ENCODE measurements around the gene ETV3. TPM values are rescaled to one million over a fixed set of nuclear protein-coding genes. Genes with fewer than 3 reads are reported as not detected.
A peak's percentile ranks its signal among the peaks of the same experiment; 100 is the strongest.

ETV3 gene
- total and polyA plus RNA-seq, 2 of the 4 experiments (the other 2 are of a cell fraction), result 6.4 to 14.7 TPM

- ATAC-seq (ENCODE audit: low read depth) (no peak), DNase-seq (no peak)
- ChIA-PET POLR2A (ENCODE audit: unreplicated experiment) (no interaction called here), CTCF (interaction anchor here (0.9 to 1.0 kb wide), 2 partner anchors 13 to 52 kb away, joined by 3 read pairs; no protein-coding TSS in a partner anchor)
- Histone ChIP-seq H2AK9ac (replicated peaks; ENCODE audit: low read depth, low read length, poor library complexity) (no peak overlapping the region), H3K4me2 (ENCODE audit: low read depth, low read length) (no peak overlapping the region), H3K56ac (ENCODE audit: extremely low read depth, insufficient read depth, low read length) (no peak overlapping the region), H3K23ac (ENCODE audit: low read depth, low read length) (no peak overlapping the region), H3K27ac (ENCODE audit: insufficient read depth, low read length) (no peak overlapping the region), H3K14ac (replicated peaks; ENCODE audit: low read depth, low read length) (no peak overlapping the region), H4K20me1 (ENCODE audit: insufficient read depth, low read length) (peaks cover 7% of the 10 kb centered on the region), H2BK5ac (ENCODE audit: low read depth, low read length, poor library complexity, severe bottlenecking) (no peak overlapping the region), H3K27me3 (ENCODE audit: control insufficient read depth, insufficient read depth, low read length) (no peaks in the 10 kb centered on the region), H3K18ac (ENCODE audit: low read depth, low read length) (no peak overlapping the region), H3K36me3 (ENCODE audit: control insufficient read depth, insufficient read depth, low read length) (no peaks in the 10 kb centered on the region), H3K4ac (ENCODE audit: low read depth, low read length) (no peak overlapping the region), H2AK5ac (ENCODE audit: low read depth, low read length) (no peak overlapping the region), H3K79me1 (ENCODE audit: low read depth in 1 of 2, low read length in 2 of 2) (peaks cover 0 to 8% of the 10 kb centered on the region in 2 experiments; a peak in 2 of 4 replicates), H2BK15ac (ENCODE audit: low read depth, low read length) (no peak overlapping the region), H4K91ac (ENCODE audit: insufficient read depth, low read depth, low read length) (no peak overlapping the region), H3K9ac (ENCODE audit: low read depth, low read length) (no peak overlapping the region), H4K8ac (ENCODE audit: low read depth in 2 of 2, low read length in 2 of 2) (no peak overlapping the region), H3K9me1 (ENCODE audit: insufficient read depth, low read length) (no peaks in the 10 kb centered on the region), H3K4me1 (ENCODE audit: control insufficient read depth, insufficient read depth, low read length) (peaks cover 2% of the 10 kb centered on the region; the same call in 1 of the 2 replicates), H3K4me3 (ENCODE audit: insufficient read depth, low read depth, low read length) (no peak overlapping the region), H2BK120ac (ENCODE audit: low read depth, low read length) (no peak overlapping the region), H2AFZ (replicated peaks; ENCODE audit: low read length, poor library complexity) (peak overlapping the region; percentile 51), H4K5ac (ENCODE audit: low read depth, low read length) (no peak overlapping the region), H2BK20ac (ENCODE audit: low read depth, low read length) (no peak overlapping the region), H3K9me3 (ENCODE audit: control insufficient read depth, insufficient read depth, low read length) (no peaks in the 10 kb centered on the region)
- no TSS peak for BruUV-seq (replicated peaks)
- WGBS, 2 experiments (ENCODE audit: extremely low coverage in 2 of 2, insufficient read length in 1 of 2), result no CpG with 5 or more reads among the region's 2 CpGs
- in situ Hi-C loops (cut with MboI; ENCODE audit: low sequenced_read_pairs), result no loop called here
- intact Hi-C loops (cut with micrococcal nuclease), result no loop called here
- dilution Hi-C loops (cut with HindIII; ENCODE audit: low sequenced_read_pairs, unreplicated experiment), result no loop called here
- TF ChIP-seq RFX5 (IDR thresholded peaks at IDR 0.05; ENCODE audit: low read depth, low read length), result no peak
- no peak for TF ChIP-seq CEBPB (IDR thresholded peaks at IDR 0.05; ENCODE audit: low read depth, low read length)
- TF ChIP-seq RCOR1 (IDR thresholded peaks at IDR 0.05; ENCODE audit: insufficient replicate concordance, low read length), result no peak
- TF ChIP-seq RAD21 (IDR thresholded peaks at IDR 0.05; ENCODE audit: low read length), result no peak
- TF ChIP-seq CHD1 (IDR thresholded peaks at IDR 0.05; ENCODE audit: low read depth, low read length), result no peak
These were observed 4.0 kb upstream of the ETV3 start for GRCh38 chr1:157142201-157142600.
